ENCODE measurements around the gene CD48.

The CD48 gene

GRCh38 chr1:160755461-160755860 lies 43.8 kb upstream of the CD48 start:
- Histone ChIP-seq H3K4me1 (ENCODE audit: control insufficient read depth, low read length) (no peaks in the 10 kb centered on the region), H3K4me2 (ENCODE audit: low read length) (no peak overlapping the region), H4K20me1 (ENCODE audit: control insufficient read depth, insufficient read depth, low read depth, low read length) (no peaks in the 10 kb centered on the region), H3K9me2 (replicated peaks; ENCODE audit: control insufficient read depth, low read length) (no peaks in the 10 kb centered on the region), H3K79me2 (ENCODE audit: control insufficient read depth, low read length) (no peaks in the 10 kb centered on the region), H3K4me3 (ENCODE audit: low read length) (no peak overlapping the region), H3K9me3 (ENCODE audit: control insufficient read depth, insufficient read depth, low read length) (no peaks in the 10 kb centered on the region), H3K27ac (ENCODE audit: low read depth, low read length) (no peak overlapping the region), H3K36me3 (ENCODE audit: control insufficient read depth, low read length) (no peaks in the 10 kb centered on the region), H3F3A (ENCODE audit: control insufficient read depth, insufficient read depth) (no peaks in the 10 kb centered on the region), H3K27me3 (ENCODE audit: control insufficient read depth, low read length) (peaks cover 21% of the 10 kb centered on the region)
- TF ChIP-seq EZH2phosphoT487 (IDR thresholded peaks at IDR 0.05; ENCODE audit: borderline replicate concordance, low read length) = no peak
- TF ChIP-seq, protein P1, sequence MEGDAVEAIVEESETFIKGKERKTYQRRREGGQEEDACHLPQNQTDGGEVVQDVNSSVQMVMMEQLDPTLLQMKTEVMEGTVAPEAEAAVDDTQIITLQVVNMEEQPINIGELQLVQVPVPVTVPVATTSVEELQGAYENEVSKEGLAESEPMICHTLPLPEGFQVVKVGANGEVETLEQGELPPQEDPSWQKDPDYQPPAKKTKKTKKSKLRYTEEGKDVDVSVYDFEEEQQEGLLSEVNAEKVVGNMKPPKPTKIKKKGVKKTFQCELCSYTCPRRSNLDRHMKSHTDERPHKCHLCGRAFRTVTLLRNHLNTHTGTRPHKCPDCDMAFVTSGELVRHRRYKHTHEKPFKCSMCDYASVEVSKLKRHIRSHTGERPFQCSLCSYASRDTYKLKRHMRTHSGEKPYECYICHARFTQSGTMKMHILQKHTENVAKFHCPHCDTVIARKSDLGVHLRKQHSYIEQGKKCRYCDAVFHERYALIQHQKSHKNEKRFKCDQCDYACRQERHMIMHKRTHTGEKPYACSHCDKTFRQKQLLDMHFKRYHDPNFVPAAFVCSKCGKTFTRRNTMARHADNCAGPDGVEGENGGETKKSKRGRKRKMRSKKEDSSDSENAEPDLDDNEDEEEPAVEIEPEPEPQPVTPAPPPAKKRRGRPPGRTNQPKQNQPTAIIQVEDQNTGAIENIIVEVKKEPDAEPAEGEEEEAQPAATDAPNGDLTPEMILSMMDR (IDR thresholded peaks at IDR 0.05; ENCODE audit: low read depth, low read length, poor library complexity, severe bottlenecking) = no peak

DNA sequence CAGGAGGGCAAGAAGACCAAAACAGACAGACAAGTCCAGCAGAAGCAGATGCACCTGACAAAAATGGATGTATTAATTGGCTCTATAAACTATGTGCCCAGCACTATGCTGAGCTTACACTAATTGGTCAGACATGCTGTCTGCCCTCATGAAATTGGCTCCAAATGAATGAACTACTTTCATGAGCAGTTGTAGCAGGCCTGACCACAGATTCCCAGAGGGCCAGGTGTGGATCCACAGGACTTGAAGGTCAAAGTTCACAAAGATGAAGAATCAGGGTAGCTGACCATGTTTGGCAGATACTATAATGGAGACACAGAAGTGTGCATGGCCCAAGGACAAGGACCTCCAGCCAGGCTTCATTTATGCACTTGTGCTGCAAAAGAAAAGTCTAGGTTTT lies 42.0 kb upstream of the CD48 start:
- H3F3A ChIP-seq (ENCODE audit: control insufficient read depth, insufficient read depth) = no peaks in the 10 kb centered on the region
- no peak overlapping the region for H3K27ac ChIP-seq (ENCODE audit: low read depth, low read length)

GRCh38 chr1:160752924-160753323 lies 41.3 kb upstream of the CD48 start:
- no peak overlapping the region for H3K27ac ChIP-seq (ENCODE audit: low read depth, low read length)
- no peaks in the 10 kb centered on the region for H3K9me2 ChIP-seq (replicated peaks; ENCODE audit: control insufficient read depth, low read length)
- H3K27me3 ChIP-seq (ENCODE audit: control insufficient read depth, low read length) = peaks cover 30% of the 10 kb centered on the region
- H3K79me2 ChIP-seq (ENCODE audit: control insufficient read depth, low read length) = no peaks in the 10 kb centered on the region
- H4K20me1 ChIP-seq (ENCODE audit: control insufficient read depth, insufficient read depth, low read depth, low read length) = no peaks in the 10 kb centered on the region
- TF ChIP-seq, protein P1 (IDR thresholded peaks at IDR 0.05; ENCODE audit: low read depth, low read length, poor library complexity, severe bottlenecking) = no peak
- TF ChIP-seq EZH2phosphoT487 (IDR thresholded peaks at IDR 0.05; ENCODE audit: borderline replicate concordance, low read length) = no peak
- H3F3A ChIP-seq (ENCODE audit: control insufficient read depth, insufficient read depth) = no peaks in the 10 kb centered on the region
- H3K9me3 ChIP-seq (ENCODE audit: control insufficient read depth, insufficient read depth, low read length) = no peaks in the 10 kb centered on the region
- H3K36me3 ChIP-seq (ENCODE audit: control insufficient read depth, low read length) = no peaks in the 10 kb centered on the region
- H3K4me2 ChIP-seq (ENCODE audit: low read length) = no peak overlapping the region
- H3K4me3 ChIP-seq (ENCODE audit: low read length) = no peak overlapping the region
- no peaks in the 10 kb centered on the region for H3K4me1 ChIP-seq (ENCODE audit: control insufficient read depth, low read length)

More for the DNA sequence above, 42.0 kb upstream of the CD48 start:
- Histone ChIP-seq H3K36me3 (ENCODE audit: control insufficient read depth, low read length) (no peaks in the 10 kb centered on the region), H3K9me3 (ENCODE audit: control insufficient read depth, insufficient read depth, low read length) (no peaks in the 10 kb centered on the region), H3K27me3 (ENCODE audit: control insufficient read depth, low read length) (peaks cover 30% of the 10 kb centered on the region), H3K4me2 (ENCODE audit: low read length) (no peak overlapping the region), H3K9me2 (replicated peaks; ENCODE audit: control insufficient read depth, low read length) (no peaks in the 10 kb centered on the region), H3K79me2 (ENCODE audit: control insufficient read depth, low read length) (no peaks in the 10 kb centered on the region), H4K20me1 (ENCODE audit: control insufficient read depth, insufficient read depth, low read depth, low read length) (no peaks in the 10 kb centered on the region), H3K4me1 (ENCODE audit: control insufficient read depth, low read length) (no peaks in the 10 kb centered on the region), H3K4me3 (ENCODE audit: low read length) (no peak overlapping the region)
- TF ChIP-seq, protein P1 (IDR thresholded peaks at IDR 0.05; ENCODE audit: low read depth, low read length, poor library complexity, severe bottlenecking) = no peak
- no peak for TF ChIP-seq EZH2phosphoT487 (IDR thresholded peaks at IDR 0.05; ENCODE audit: borderline replicate concordance, low read length)

GRCh38 chr1:160752406-160752805 lies 40.8 kb upstream of the CD48 start:
- no peaks in the 10 kb centered on the region for H3F3A ChIP-seq (ENCODE audit: control insufficient read depth, insufficient read depth)
- no peaks in the 10 kb centered on the region for H3K9me3 ChIP-seq (ENCODE audit: control insufficient read depth, insufficient read depth, low read length)
- no peaks in the 10 kb centered on the region for H4K20me1 ChIP-seq (ENCODE audit: control insufficient read depth, insufficient read depth, low read depth, low read length)

More at GRCh38 chr1:160752406-160752805, 40.8 kb upstream of the CD48 start:
- Histone ChIP-seq H3K79me2 (ENCODE audit: control insufficient read depth, low read length) (no peaks in the 10 kb centered on the region), H3K4me2 (ENCODE audit: low read length) (no peak overlapping the region), H3K36me3 (ENCODE audit: control insufficient read depth, low read length) (no peaks in the 10 kb centered on the region), H3K4me3 (ENCODE audit: low read length) (no peak overlapping the region), H3K4me1 (ENCODE audit: control insufficient read depth, low read length) (no peaks in the 10 kb centered on the region), H3K27me3 (ENCODE audit: control insufficient read depth, low read length) (peaks cover 30% of the 10 kb centered on the region), H3K9me2 (replicated peaks; ENCODE audit: control insufficient read depth, low read length) (no peaks in the 10 kb centered on the region), H3K27ac (ENCODE audit: low read depth, low read length) (no peak overlapping the region)
- TF ChIP-seq EZH2phosphoT487 (IDR thresholded peaks at IDR 0.05; ENCODE audit: borderline replicate concordance, low read length) = no peak
- TF ChIP-seq, protein P1 (IDR thresholded peaks at IDR 0.05; ENCODE audit: low read depth, low read length, poor library complexity, severe bottlenecking) = no peak

Data from DOHH2 (cell line).